ENCODE measurements around the gene NUDT16L1.

DNA sequence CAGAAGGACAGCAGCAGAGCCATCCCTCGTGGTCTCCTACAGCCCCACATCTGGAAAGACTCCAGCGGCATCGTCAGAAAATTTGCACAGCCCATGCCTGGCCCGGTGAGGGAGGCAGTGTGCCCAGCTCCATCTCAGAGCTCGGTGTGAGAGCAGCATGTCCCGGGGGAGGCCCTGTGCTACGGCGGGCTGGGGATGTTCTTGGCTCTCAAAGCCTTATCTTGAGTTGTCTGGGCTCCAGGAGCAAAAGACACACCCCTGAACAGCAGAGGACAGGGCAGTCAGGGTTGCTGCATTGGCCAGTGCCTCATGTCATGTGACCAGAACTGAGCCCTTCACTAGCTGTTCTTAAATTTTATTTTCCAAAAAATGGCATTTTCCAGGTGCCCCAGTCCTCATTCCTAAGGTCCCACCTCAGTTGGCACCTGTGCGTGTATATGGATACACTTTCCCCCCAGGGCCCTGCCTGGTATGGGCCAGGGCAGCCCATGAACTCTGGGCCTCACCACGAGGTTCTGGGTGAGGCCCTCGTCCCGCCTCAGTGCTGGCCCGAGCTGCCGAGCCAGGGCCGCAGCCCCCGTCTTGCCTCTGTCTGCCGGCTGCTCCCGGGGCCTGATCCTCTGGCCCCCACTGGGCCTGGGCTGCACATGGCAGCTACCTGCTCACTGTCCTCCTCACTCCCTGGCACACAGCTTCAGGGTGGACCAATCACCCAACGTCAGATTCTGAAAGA is 3.0 kb downstream of the NUDT16L1 start:
- TF ChIP-seq ZFX (CRISPR knock-in tag; IDR thresholded peaks at IDR 0.05) (no peak), SP1 (CRISPR knock-in tag; IDR thresholded peaks at IDR 0.05) (no peak), RBM39 (optimal IDR thresholded peaks at IDR 0.05; ENCODE audit: low read depth, low read length) (no peak), TGIF2 (CRISPR knock-in tag; IDR thresholded peaks at IDR 0.05) (no peak), E4F1 (CRISPR knock-in tag; IDR thresholded peaks at IDR 0.05; ENCODE audit: borderline replicate concordance) (no peak)
- TF ChIP-seq, protein P1, sequence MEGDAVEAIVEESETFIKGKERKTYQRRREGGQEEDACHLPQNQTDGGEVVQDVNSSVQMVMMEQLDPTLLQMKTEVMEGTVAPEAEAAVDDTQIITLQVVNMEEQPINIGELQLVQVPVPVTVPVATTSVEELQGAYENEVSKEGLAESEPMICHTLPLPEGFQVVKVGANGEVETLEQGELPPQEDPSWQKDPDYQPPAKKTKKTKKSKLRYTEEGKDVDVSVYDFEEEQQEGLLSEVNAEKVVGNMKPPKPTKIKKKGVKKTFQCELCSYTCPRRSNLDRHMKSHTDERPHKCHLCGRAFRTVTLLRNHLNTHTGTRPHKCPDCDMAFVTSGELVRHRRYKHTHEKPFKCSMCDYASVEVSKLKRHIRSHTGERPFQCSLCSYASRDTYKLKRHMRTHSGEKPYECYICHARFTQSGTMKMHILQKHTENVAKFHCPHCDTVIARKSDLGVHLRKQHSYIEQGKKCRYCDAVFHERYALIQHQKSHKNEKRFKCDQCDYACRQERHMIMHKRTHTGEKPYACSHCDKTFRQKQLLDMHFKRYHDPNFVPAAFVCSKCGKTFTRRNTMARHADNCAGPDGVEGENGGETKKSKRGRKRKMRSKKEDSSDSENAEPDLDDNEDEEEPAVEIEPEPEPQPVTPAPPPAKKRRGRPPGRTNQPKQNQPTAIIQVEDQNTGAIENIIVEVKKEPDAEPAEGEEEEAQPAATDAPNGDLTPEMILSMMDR (IDR thresholded peaks at IDR 0.05 in 2 of 3, conservative IDR thresholded peaks at IDR 0.05 in 1 of 3; ENCODE audit: insufficient read depth in 2 of 3, low read depth in 1 of 3, low read length in 3 of 3) = no peak
